Left lung (tissue), 10 donors: ENCODE measurements around the gene CEP85. TPM values are rescaled to one million over a fixed set of nuclear protein-coding genes. Genes with fewer than 3 reads are reported as not detected.

Source experiments
- ATAC-seq: fragments of 200-7000 bp; cut with Tn5 transposase; one replicate; pipeline ENCODE4 v1.9.1; 2020; ENCODE audit warnings: moderate library complexity
- DNase-seq, 4 donors: peaks; one replicate each; pipeline ENCODE4 v3.0.0-alpha.2; 2013 to 2020
- H3K27ac ChIP-seq, 2 donors: fragments of 200-600 bp; sonication (generic) in 1 of 2; one replicate each; pipeline versions ENCODE4 v1.5.0 to v1.8.0; 2020 to 2021
- H3K27me3 ChIP-seq, 2 donors: fragments of 200-600 bp; sonication (generic) in 1 of 2; one replicate each; pipeline versions ENCODE4 v1.5.0 to v1.8.0; 2020 to 2021
- H3K36me3 ChIP-seq, 2 donors: fragments of 200-600 bp; sonication (generic) in 1 of 2; one replicate each; pipeline versions ENCODE4 v1.5.0 to v1.8.0; 2020 to 2021
- H3K4me1 ChIP-seq, 2 donors: fragments of 200-600 bp; one replicate each; pipeline ENCODE4 v1.8.0; 2021
- H3K4me3 ChIP-seq, 2 donors: fragments of 200-600 bp; sonication (generic) in 1 of 2; one replicate each; pipeline versions ENCODE4 v1.5.0 to v1.8.0; 2020 to 2021; ENCODE audit warnings: mild to moderate bottlenecking in 1 of 2
- H3K9me3 ChIP-seq, 2 donors: fragments of 200-600 bp; sonication (generic) in 1 of 2; one replicate each; pipeline versions ENCODE4 v1.5.0 to v1.8.0; 2020 to 2021
- intact Hi-C, 2 donors: fragments of 100-400 bp; cut with DNase I; formaldehyde crosslinking; loops; one replicate each; pipeline versions ENCODE4 v1.11.2 to v1.14.2; 2022
- polyA plus RNA-seq, 6 donors: library from polyadenylated mRNA; unstranded; fragments of 120-200 nt; gene quantifications; one replicate each; pipeline ENCODE4 v1.2.1, GENCODE V29; 2013; ENCODE audit not compliant: insufficient read length in 6 of 6
- total RNA-seq, 2 donors: library from RNA; stranded (reverse); fragmentation: NEBNext Ultra II Directional; extraction: Animal tissue kit (Norgen Biotek cat#: 25700); gene quantifications; one replicate each; pipeline ENCODE4 v1.2.1, GENCODE V29; 2021
- TF ChIP-seq, protein P1 (sequence below), 2 donors: fragments of 200-600 bp; sonication (generic) in 1 of 2; IDR thresholded peaks; one replicate each; pipeline versions ENCODE4 v1.5.0 to v1.8.0; 2021; ENCODE audit warnings: antibody characterized with exemption in 2 of 2
- donor health status: DM: no; HTN: yes; CAD: no.
- donor health status: DM: no; HTN: no; CAD: no.

CEP85 gene
- total and polyA plus RNA-seq, 8 donors = 12.1 to 24.8 (median 20.9) TPM

- TF ChIP-seq, protein P1, sequence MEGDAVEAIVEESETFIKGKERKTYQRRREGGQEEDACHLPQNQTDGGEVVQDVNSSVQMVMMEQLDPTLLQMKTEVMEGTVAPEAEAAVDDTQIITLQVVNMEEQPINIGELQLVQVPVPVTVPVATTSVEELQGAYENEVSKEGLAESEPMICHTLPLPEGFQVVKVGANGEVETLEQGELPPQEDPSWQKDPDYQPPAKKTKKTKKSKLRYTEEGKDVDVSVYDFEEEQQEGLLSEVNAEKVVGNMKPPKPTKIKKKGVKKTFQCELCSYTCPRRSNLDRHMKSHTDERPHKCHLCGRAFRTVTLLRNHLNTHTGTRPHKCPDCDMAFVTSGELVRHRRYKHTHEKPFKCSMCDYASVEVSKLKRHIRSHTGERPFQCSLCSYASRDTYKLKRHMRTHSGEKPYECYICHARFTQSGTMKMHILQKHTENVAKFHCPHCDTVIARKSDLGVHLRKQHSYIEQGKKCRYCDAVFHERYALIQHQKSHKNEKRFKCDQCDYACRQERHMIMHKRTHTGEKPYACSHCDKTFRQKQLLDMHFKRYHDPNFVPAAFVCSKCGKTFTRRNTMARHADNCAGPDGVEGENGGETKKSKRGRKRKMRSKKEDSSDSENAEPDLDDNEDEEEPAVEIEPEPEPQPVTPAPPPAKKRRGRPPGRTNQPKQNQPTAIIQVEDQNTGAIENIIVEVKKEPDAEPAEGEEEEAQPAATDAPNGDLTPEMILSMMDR (IDR thresholded peaks at IDR 0.05) = no peak
- H3K4me1 ChIP-seq = no peaks in the 10 kb centered on the region
Observed at GRCh38 chr1:26189331-26189730, 44.7 kb upstream of the CEP85 start.

GRCh38 chr1:26189751-26190275 is 44.2 kb upstream of the CEP85 start:
- TF ChIP-seq, protein P1 (IDR thresholded peaks at IDR 0.05) = no peak
- Histone ChIP-seq H3K4me3 (no peak overlapping the region), H3K36me3 (peaks cover 0 to 16% of the 10 kb centered on the region in 2 donors), H3K27ac (no peak overlapping the region), H3K9me3 (no peaks in the 10 kb centered on the region), H3K27me3 (no peaks in the 10 kb centered on the region), H3K4me1 (no peaks in the 10 kb centered on the region)
- no peak for ATAC-seq
- intact Hi-C loops = no loop called here
- no peak for DNase-seq

More at GRCh38 chr1:26189331-26189730, 44.7 kb upstream of the CEP85 start:
- Histone ChIP-seq H3K9me3 (no peaks in the 10 kb centered on the region), H3K36me3 (peaks cover 0 to 16% of the 10 kb centered on the region in 2 donors), H3K27ac (no peak overlapping the region), H3K27me3 (no peaks in the 10 kb centered on the region), H3K4me3 (no peak overlapping the region)
- intact Hi-C loops = no loop called here
- ATAC-seq = no peak
- DNase-seq = no peak

DNA sequence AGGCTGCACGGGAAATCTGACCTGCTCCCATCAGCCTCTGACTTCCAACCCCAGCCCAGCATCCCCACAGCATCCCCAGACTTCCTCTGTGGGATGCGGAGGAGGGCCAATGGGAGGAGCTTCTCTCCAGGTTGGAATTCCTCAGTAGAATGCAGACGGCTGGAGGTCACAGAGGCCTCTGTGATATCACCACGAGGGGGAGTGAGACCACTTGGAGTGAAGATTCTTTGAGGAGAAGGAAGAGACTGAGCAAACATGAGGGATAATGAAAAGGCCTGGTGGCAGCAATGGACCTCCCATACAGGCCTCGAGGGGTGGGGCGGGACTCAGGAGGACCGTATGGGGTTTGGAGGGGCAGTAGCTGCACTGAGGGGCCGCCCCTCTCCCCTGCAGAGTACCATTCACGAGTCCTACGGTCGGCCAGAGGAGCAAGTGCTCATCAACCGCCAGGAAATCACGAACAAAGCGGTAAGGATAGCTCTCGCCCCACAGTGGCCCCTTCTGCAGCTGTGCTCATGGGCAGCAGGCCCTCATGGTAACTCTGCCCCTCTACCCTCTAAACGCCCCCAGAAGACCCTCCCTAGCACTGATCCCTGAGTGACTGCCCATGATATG is 43.5 kb upstream of the CEP85 start, which contains the start of gene CATSPER4:
Gene CATSPER4, plus strand, starts transcription at position 230 of the 615 bp plus-strand sequence. Its CDS starts 26 bp downstream, at position 256.
- ATAC-seq = peak; percentile 21
- H3K4me3 ChIP-seq = no peak within 1 kb of the TSS

GRCh38 chr1:26191739-26192138 is 42.3 kb upstream of the CEP85 start:
- Histone ChIP-seq H3K4me3 (no peak overlapping the region), H3K27me3 (no peaks in the 10 kb centered on the region), H3K36me3 (peaks cover 0 to 11% of the 10 kb centered on the region in 2 donors), H3K27ac (no peak overlapping the region), H3K4me1 (no peaks in the 10 kb centered on the region), H3K9me3 (no peaks in the 10 kb centered on the region)
- no peak for ATAC-seq
- no peak for DNase-seq
- intact Hi-C loops = no loop called here
- TF ChIP-seq, protein P1 (IDR thresholded peaks at IDR 0.05) = no peak

More for the DNA sequence above, 43.5 kb upstream of the CEP85 start, which contains the start of gene CATSPER4:
- Histone ChIP-seq H3K27me3 (no peaks in the 10 kb centered on the region), H3K4me1 (no peaks in the 10 kb centered on the region), H3K9me3 (no peaks in the 10 kb centered on the region), H3K36me3 (peaks cover 0 to 16% of the 10 kb centered on the region in 2 donors), H3K27ac (no peak within 1 kb of the TSS)
- TF ChIP-seq, protein P1 (IDR thresholded peaks at IDR 0.05) = no peak
- intact Hi-C loops = no loop called here
- DNase-seq = no peak

DNA sequence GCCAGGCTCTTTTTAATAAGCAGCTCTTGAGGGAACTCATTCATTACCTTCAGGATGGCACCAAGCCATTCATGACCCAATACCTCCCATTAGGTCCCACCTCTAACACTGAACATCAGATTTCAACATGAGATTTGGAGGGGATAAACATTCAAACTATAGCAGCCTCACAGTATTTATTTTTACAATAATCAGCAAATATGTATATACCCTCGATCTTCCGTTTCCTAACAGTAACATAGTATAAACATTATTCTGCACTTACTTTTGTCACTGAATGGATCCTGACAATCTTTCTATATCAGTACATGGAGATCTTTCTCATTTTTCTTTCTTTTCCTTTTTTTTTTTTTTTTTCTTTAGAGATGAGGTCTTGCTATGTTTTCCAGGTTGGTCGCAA is 38.2 kb upstream of the CEP85 start:
- H3K27me3 ChIP-seq = no peaks in the 10 kb centered on the region
- ATAC-seq (no peak), DNase-seq (no peak)
- H3K36me3 ChIP-seq = no peaks in the 10 kb centered on the region
- intact Hi-C loops = no loop called here
- no peak overlapping the region for H3K4me3 ChIP-seq
- no peaks in the 10 kb centered on the region for H3K9me3 ChIP-seq
- H3K27ac ChIP-seq = no peak overlapping the region
- H3K4me1 ChIP-seq = peaks cover 0 to under 1% of the 10 kb centered on the region in 2 donors
- TF ChIP-seq, protein P1 (IDR thresholded peaks at IDR 0.05) = no peak
